Ovary (tissue), 3 donors: ENCODE results near the gene TMIGD1.

Source experiments
- EP300 ChIP-seq: sonication (generic); formaldehyde crosslinking; IDR thresholded peaks from one replicate; pipeline ENCODE4 v1.6.1; 2017; ENCODE audit warnings: antibody characterized with exemption
- POLR2A ChIP-seq: fragments of 450-650 bp; IDR thresholded peaks from one replicate; pipeline ENCODE4 v1.6.1; 2017; ENCODE audit warnings: antibody characterized with exemption, mild to moderate bottlenecking, moderate library complexity
- TF ChIP-seq, protein P1 (sequence below), 3 donors: fragments of 450-650 bp in 2 of 3; fragments of 200-600 bp in 1 of 3; IDR thresholded peaks; one replicate each; pipeline versions ENCODE4 v1.5.1 to v1.8.0; 2016 to 2022; ENCODE audit warnings: antibody characterized with exemption in 3 of 3, mild to moderate bottlenecking in 1 of 3
- donor health status: DM: no; HTN: no; CAD: no.

DNA sequence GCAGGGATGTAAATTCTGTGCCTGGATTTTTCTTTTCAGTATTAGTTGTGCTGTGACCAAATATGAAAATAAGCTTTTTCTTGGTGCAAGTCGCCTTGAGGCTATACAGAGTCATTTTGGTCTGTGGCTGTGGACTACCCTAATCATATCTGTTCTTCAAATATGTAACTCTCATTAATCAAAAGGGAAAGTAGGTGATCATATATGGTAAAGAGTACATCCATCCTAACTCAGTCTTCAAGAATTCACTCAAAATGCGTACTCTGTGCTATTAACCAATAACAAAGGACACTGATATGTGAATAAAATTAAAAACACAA is 47.4 kb upstream of the TMIGD1 start:
- TF ChIP-seq, protein P1, sequence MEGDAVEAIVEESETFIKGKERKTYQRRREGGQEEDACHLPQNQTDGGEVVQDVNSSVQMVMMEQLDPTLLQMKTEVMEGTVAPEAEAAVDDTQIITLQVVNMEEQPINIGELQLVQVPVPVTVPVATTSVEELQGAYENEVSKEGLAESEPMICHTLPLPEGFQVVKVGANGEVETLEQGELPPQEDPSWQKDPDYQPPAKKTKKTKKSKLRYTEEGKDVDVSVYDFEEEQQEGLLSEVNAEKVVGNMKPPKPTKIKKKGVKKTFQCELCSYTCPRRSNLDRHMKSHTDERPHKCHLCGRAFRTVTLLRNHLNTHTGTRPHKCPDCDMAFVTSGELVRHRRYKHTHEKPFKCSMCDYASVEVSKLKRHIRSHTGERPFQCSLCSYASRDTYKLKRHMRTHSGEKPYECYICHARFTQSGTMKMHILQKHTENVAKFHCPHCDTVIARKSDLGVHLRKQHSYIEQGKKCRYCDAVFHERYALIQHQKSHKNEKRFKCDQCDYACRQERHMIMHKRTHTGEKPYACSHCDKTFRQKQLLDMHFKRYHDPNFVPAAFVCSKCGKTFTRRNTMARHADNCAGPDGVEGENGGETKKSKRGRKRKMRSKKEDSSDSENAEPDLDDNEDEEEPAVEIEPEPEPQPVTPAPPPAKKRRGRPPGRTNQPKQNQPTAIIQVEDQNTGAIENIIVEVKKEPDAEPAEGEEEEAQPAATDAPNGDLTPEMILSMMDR (IDR thresholded peaks at IDR 0.05), result no peak
- TF ChIP-seq EP300 (no peak), POLR2A (no peak)
